T-helper 2 cell treated with Interferon-gamma antibody and Interleukin-4, amounts not matched to agents 5 μg/mL and 100 μg/mL, for 36 hours (primary cell): ENCODE data around the gene ATP6V1G1.

Experiments
- DNase-seq: peaks from one replicate; pipeline ENCODE4 v3.0.0; 2021; ENCODE audit warnings: low spot score
- H3K27ac Mint-ChIP-seq: one replicate; pipeline ENCODE4 v1.8.0; 2021; ENCODE audit warnings: mild to moderate bottlenecking, mixed read lengths
- H3K27me3 Mint-ChIP-seq: one replicate; pipeline ENCODE4 v1.8.0; 2021; ENCODE audit warnings: low read depth, mixed read lengths
- H3K36me3 Mint-ChIP-seq: one replicate; pipeline ENCODE4 v1.8.0; 2021; ENCODE audit warnings: low read depth, mixed read lengths
- H3K4me1 Mint-ChIP-seq: one replicate; pipeline ENCODE4 v1.8.0; 2021; ENCODE audit warnings: low read depth, mixed read lengths
- H3K4me3 Mint-ChIP-seq: one replicate; pipeline ENCODE4 v1.8.0; 2022; ENCODE audit warnings: mild to moderate bottlenecking, moderate library complexity, mixed read lengths
- H3K9me3 Mint-ChIP-seq: one replicate; pipeline ENCODE4 v1.8.0; 2021; ENCODE audit warnings: mixed read lengths

ATP6V1G1 gene

DNA sequence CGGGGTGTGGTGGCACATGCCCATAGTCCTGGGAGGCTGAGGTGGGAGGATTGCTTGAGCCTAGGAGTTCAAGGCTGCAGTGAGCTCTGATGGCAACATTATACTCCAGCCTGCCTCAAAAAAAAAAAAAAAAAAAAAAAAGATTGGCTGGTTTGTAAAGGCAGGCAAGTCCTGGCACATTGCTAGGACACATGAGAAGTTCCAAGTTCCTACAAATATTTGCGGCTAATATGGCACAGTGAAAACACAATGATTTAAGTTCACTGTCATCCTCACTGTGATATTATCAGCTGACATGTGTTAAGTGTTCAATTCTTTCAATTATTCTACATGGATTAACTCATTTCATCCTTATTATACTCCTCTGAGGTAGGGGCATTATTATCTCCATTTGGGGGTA lies 43.6 kb downstream of the ATP6V1G1 start:
- peaks cover 30% of the 10 kb centered on the region for H3K36me3 Mint-ChIP-seq

GRCh38 chr9:114633438-114634089 lies 46.0 kb downstream of the ATP6V1G1 start:
- H3K27me3 Mint-ChIP-seq: no peaks in the 10 kb centered on the region
- H3K4me3 Mint-ChIP-seq: no peak overlapping the region
- no peak overlapping the region for H3K27ac Mint-ChIP-seq
- peaks cover 28% of the 10 kb centered on the region for H3K36me3 Mint-ChIP-seq
- H3K4me1 Mint-ChIP-seq: no peaks in the 10 kb centered on the region
- H3K9me3 Mint-ChIP-seq: no peaks in the 10 kb centered on the region
- DNase-seq: no peak

More for the DNA sequence above, 43.6 kb downstream of the ATP6V1G1 start:
- H3K27ac Mint-ChIP-seq: no peak overlapping the region
- no peaks in the 10 kb centered on the region for H3K27me3 Mint-ChIP-seq
- no peaks in the 10 kb centered on the region for H3K9me3 Mint-ChIP-seq
- no peak for DNase-seq
- no peak overlapping the region for H3K4me3 Mint-ChIP-seq
- no peaks in the 10 kb centered on the region for H3K4me1 Mint-ChIP-seq

DNA sequence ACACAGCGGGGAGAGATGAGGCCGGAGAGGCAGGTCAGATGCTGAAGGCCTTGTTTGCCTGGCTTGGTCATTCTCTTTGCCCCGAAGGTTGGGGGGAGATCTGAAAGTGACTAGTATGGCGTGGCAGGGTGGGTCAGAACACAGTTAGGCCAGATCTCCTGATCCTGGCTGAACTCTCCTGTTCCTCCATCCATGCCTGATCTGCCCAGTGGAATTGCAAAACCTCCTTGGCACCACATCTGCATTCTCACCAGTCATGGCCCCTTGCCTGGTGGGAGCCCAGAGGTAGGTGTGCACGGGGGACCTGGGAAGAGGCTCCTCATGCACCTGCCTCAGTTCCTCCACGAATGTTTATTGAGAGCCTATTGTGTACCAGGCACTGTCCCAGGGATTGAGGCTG lies 46.8 kb downstream of the ATP6V1G1 start:
- no peaks in the 10 kb centered on the region for H3K9me3 Mint-ChIP-seq
- H3K27me3 Mint-ChIP-seq: no peaks in the 10 kb centered on the region
- no peak overlapping the region for H3K4me3 Mint-ChIP-seq
- no peak overlapping the region for H3K27ac Mint-ChIP-seq
- no peak for DNase-seq
- H3K36me3 Mint-ChIP-seq: peaks cover 24% of the 10 kb centered on the region
- no peaks in the 10 kb centered on the region for H3K4me1 Mint-ChIP-seq

- Mint-ChIP-seq H3K36me3 (peaks cover 28% of the 10 kb centered on the region), H3K9me3 (no peaks in the 10 kb centered on the region), H3K27ac (no peak overlapping the region), H3K27me3 (no peaks in the 10 kb centered on the region), H3K4me3 (no peak overlapping the region), H3K4me1 (no peaks in the 10 kb centered on the region)
- DNase-seq: no peak
These were observed 50.8 kb downstream of the ATP6V1G1 start for GRCh38 chr9:114638404-114638803.

- Mint-ChIP-seq H3K36me3 (peaks cover 40% of the 10 kb centered on the region), H3K9me3 (no peaks in the 10 kb centered on the region), H3K4me1 (no peaks in the 10 kb centered on the region), H3K4me3 (no peak overlapping the region), H3K27me3 (no peaks in the 10 kb centered on the region), H3K27ac (no peak overlapping the region)
- DNase-seq: no peak
These were observed 54.4 kb downstream of the ATP6V1G1 start for GRCh38 chr9:114641967-114642366.

- DNase-seq: no peak
- Mint-ChIP-seq H3K27ac (no peak overlapping the region), H3K4me1 (no peaks in the 10 kb centered on the region), H3K27me3 (no peaks in the 10 kb centered on the region), H3K36me3 (peaks cover 42% of the 10 kb centered on the region), H3K9me3 (peaks cover 4% of the 10 kb centered on the region), H3K4me3 (no peak overlapping the region)
These were observed 55.4 kb downstream of the ATP6V1G1 start for GRCh38 chr9:114643001-114643400.

DNA sequence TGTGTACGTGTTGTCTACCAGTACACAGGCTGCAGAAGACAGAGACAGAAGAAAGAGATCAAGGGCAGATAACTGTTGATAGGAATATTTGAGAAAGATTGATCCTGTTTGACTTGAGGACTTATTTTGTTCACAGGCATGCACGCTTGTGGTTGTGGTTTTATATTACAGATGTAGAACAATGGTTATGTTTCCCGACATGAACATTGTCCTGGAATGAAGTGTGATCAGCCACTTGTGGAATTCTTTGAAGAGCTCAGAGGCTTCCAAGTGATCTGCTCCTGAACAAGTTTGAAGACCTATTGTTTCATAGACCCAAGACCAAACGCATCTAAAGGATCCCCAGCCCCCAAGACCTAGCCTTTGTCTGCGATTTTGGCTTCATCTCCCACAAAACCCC lies 56.3 kb downstream of the ATP6V1G1 start:
- H3K4me1 Mint-ChIP-seq: no peaks in the 10 kb centered on the region
- H3K4me3 Mint-ChIP-seq: no peak overlapping the region
- DNase-seq: no peak
- H3K27ac Mint-ChIP-seq: no peak overlapping the region
- peaks cover 40% of the 10 kb centered on the region for H3K36me3 Mint-ChIP-seq
- H3K27me3 Mint-ChIP-seq: no peaks in the 10 kb centered on the region
- peaks cover 4% of the 10 kb centered on the region for H3K9me3 Mint-ChIP-seq
